Breast epithelium (tissue), 4 donors: ENCODE results near the gene PIGQ. TPM values are rescaled to one million over a fixed set of nuclear protein-coding genes. Genes with fewer than 3 reads are reported as not detected.

ENCODE experiments used
- DNase-seq, 2 donors: peaks; one replicate each; pipeline ENCODE4 v3.0.0-alpha.2; 2019; ENCODE audit warnings: low spot score in 2 of 2
- H3K27ac ChIP-seq, 2 donors: fragments of 200-600 bp; sonication (generic) in 1 of 2; one replicate each; pipeline ENCODE4 v1.5.1; 2016 to 2019; ENCODE audit warnings: mild to moderate bottlenecking in 1 of 2
- H3K27me3 ChIP-seq, 2 donors: fragments of 200-600 bp; sonication (generic) in 1 of 2; one replicate each; pipeline versions ENCODE4 v1.5.1 to v1.6.0; 2017 to 2019; ENCODE audit warnings: control low read depth in 1 of 2, mild to moderate bottlenecking in 1 of 2
- H3K36me3 ChIP-seq: fragments of 200-600 bp; one replicate; pipeline ENCODE4 v1.5.1; 2019
- H3K4me1 ChIP-seq, 2 donors: fragments of 200-600 bp; sonication (generic); one replicate each; pipeline ENCODE4 v1.5.1; 2016 to 2019; ENCODE audit warnings: control low read depth in 1 of 2
- H3K4me3 ChIP-seq, 3 donors: fragments of 200-600 bp; sonication (generic); 1 replicate in 2 of 3; 2 replicates in 1 of 3; pipeline ENCODE4 v1.5.1; 2016 to 2019; ENCODE audit warnings: mild to moderate bottlenecking in 3 of 3, moderate library complexity in 2 of 3
- H3K9me3 ChIP-seq, 2 donors: fragments of 200-600 bp; sonication (generic) in 1 of 2; one replicate each; pipeline ENCODE4 v1.5.1; 2016 to 2019; ENCODE audit warnings: control low read depth in 1 of 2
- CTCF ChIP-seq, 3 donors: fragments of 450-650 bp; IDR thresholded peaks; one replicate each; pipeline ENCODE4 v1.5.1; 2016 to 2017; ENCODE audit warnings: antibody characterized with exemption in 3 of 3, mild to moderate bottlenecking in 3 of 3, moderate library complexity in 3 of 3
- POLR2A ChIP-seq: fragments of 450-650 bp; IDR thresholded peaks from one replicate; pipeline ENCODE4 v1.6.1; 2016; ENCODE audit warnings: antibody characterized with exemption, mild to moderate bottlenecking, moderate library complexity
- POLR2AphosphoS5 ChIP-seq, 3 donors: sonication (generic); formaldehyde crosslinking; IDR thresholded peaks; one replicate each; pipeline ENCODE4 v1.6.1; 2017; ENCODE audit warnings: antibody characterized with exemption in 3 of 3
- intact Hi-C: fragments of 100-400 bp; cut with DNase I; formaldehyde crosslinking; loops from one replicate; pipeline ENCODE4 v1.15.1; 2023; ENCODE audit warnings: low total_unique reads
- total RNA-seq, 3 donors: library from RNA; depleted of rRNA; stranded (reverse); fragments of >200 nt; gene quantifications; one replicate each; pipeline ENCODE4 v1.1.0, GENCODE V29; 2016

PIGQ gene
- total RNA-seq, 3 donors from 2014 or later, result 22.2 to 36.1 (median 31.9) TPM

- no peak overlapping the region for H3K27ac ChIP-seq
- no peaks in the 10 kb centered on the region for H3K9me3 ChIP-seq
- H3K4me1 ChIP-seq, result peaks cover 0 to 4% of the 10 kb centered on the region in 2 donors
- intact Hi-C loops, result no loop called here
- TF ChIP-seq CTCF (IDR thresholded peaks at IDR 0.05), result no peak
- no peak for TF ChIP-seq POLR2A
- no peak for TF ChIP-seq POLR2AphosphoS5 (IDR thresholded peaks at IDR 0.05)
- H3K4me3 ChIP-seq, result no peak overlapping the region
- H3K27me3 ChIP-seq, result no peaks in the 10 kb centered on the region
- no peaks in the 10 kb centered on the region for H3K36me3 ChIP-seq
- DNase-seq, result no peak
Measured at GRCh38 chr16:598823-599739, 29.3 kb downstream of the PIGQ start.

GRCh38 chr16:600781-601180, 31.0 kb downstream of the PIGQ start:
- H3K27me3 ChIP-seq, result no peaks in the 10 kb centered on the region
- no peaks in the 10 kb centered on the region for H3K9me3 ChIP-seq
- TF ChIP-seq POLR2A (no peak), CTCF (IDR thresholded peaks at IDR 0.05) (no peak), POLR2AphosphoS5 (IDR thresholded peaks at IDR 0.05) (no peak)
- H3K36me3 ChIP-seq, result no peaks in the 10 kb centered on the region
- DNase-seq, result no peak
- H3K27ac ChIP-seq, result no peak overlapping the region
- no peaks in the 10 kb centered on the region for H3K4me1 ChIP-seq
- intact Hi-C loops, result no loop called here
- H3K4me3 ChIP-seq, result no peak overlapping the region

GRCh38 chr16:603933-604332, 34.2 kb downstream of the PIGQ start:
- H3K27ac ChIP-seq, result no peak overlapping the region
- H3K36me3 ChIP-seq, result no peaks in the 10 kb centered on the region
- DNase-seq, result no peak
- no peaks in the 10 kb centered on the region for H3K27me3 ChIP-seq
- no peaks in the 10 kb centered on the region for H3K4me1 ChIP-seq
- H3K9me3 ChIP-seq, result no peaks in the 10 kb centered on the region
- H3K4me3 ChIP-seq, result no peak overlapping the region
- TF ChIP-seq POLR2A, result no peak
- intact Hi-C loops, result no loop called here

GRCh38 chr16:606656-607307, 37.0 kb downstream of the PIGQ start:
- Histone ChIP-seq H3K27me3 (no peaks in the 10 kb centered on the region), H3K4me1 (no peaks in the 10 kb centered on the region), H3K27ac (no peak overlapping the region), H3K36me3 (no peaks in the 10 kb centered on the region), H3K9me3 (no peaks in the 10 kb centered on the region), H3K4me3 (no peak overlapping the region)
- DNase-seq, result no peak
- intact Hi-C loops, result no loop called here
- TF ChIP-seq CTCF (IDR thresholded peaks at IDR 0.05) (no peak), POLR2AphosphoS5 (IDR thresholded peaks at IDR 0.05) (no peak), POLR2A (no peak)

GRCh38 chr16:608019-608418, 38.3 kb downstream of the PIGQ start:
- H3K36me3 ChIP-seq, result no peaks in the 10 kb centered on the region
- no peaks in the 10 kb centered on the region for H3K4me1 ChIP-seq
- intact Hi-C loops, result no loop called here
- no peaks in the 10 kb centered on the region for H3K9me3 ChIP-seq
- no peak overlapping the region for H3K4me3 ChIP-seq
- TF ChIP-seq POLR2AphosphoS5 (IDR thresholded peaks at IDR 0.05) (no peak), CTCF (IDR thresholded peaks at IDR 0.05) (no peak), POLR2A (no peak)
- H3K27me3 ChIP-seq, result no peaks in the 10 kb centered on the region
- no peak overlapping the region for H3K27ac ChIP-seq
- no peak for DNase-seq
